Islet precursor cell (in vitro differentiated cells): ENCODE measurements around the gene SDCBP2.
"Not testable (repeated sequence)": the region's sequence is repeated elsewhere in the genome, so short reads cannot be mapped to it uniquely, and the experiment has no call there.

ENCODE experiments used
- DNase-seq: peaks from one replicate; pipeline ENCODE4 v3.0.0-alpha.2; 2018

The SDCBP2 gene

GRCh38 chr20:1357921-1358671 is 29.2 kb upstream of the SDCBP2 start:
- DNase-seq, result no peak

GRCh38 chr20:1353956-1354355 is 25.0 kb upstream of the SDCBP2 start:
- DNase-seq, result no peak

DNA sequence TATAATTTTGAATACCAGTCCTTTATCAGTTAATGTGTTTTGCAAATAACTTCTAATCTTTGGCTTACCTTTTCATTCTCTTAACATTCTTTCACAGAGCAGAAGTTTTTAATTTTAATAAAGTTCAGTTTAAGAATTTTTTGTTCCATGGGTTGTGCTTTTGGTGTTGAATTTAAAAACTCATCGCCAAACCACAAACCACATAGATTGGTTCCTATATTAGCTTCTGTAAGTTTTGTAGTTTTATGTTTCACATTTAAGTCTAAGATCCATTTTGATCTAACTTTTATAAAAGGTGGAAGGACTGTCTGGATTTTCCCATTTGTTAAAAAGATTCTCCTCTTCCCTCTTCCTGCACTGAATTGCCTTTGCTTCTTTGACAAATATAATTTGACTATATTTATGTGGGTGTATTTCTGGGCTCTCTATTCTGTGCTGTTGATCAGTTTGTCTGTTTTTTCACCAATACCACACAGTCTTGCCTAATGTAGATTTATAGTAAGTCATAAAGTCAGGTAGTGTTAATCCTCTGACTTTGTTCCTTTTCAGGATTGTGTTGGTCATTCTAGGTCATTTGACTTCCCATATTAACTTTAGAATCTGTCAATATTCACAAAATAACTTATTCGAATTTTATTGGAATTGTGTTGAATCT is 17.5 kb upstream of the SDCBP2 start:
- DNase-seq, result no peak

- DNase-seq, result no peak
Observed at GRCh38 chr20:1345756-1346093, 16.8 kb upstream of the SDCBP2 start.

GRCh38 chr20:1345030-1345755 is 16.3 kb upstream of the SDCBP2 start:
- DNase-seq, result no peak

- not testable (repeated sequence) for DNase-seq
Observed at GRCh38 chr20:1343446-1344124, 14.6 kb upstream of the SDCBP2 start.

- no peak for DNase-seq
Observed at GRCh38 chr20:1341561-1342265, 12.8 kb upstream of the SDCBP2 start.

DNA sequence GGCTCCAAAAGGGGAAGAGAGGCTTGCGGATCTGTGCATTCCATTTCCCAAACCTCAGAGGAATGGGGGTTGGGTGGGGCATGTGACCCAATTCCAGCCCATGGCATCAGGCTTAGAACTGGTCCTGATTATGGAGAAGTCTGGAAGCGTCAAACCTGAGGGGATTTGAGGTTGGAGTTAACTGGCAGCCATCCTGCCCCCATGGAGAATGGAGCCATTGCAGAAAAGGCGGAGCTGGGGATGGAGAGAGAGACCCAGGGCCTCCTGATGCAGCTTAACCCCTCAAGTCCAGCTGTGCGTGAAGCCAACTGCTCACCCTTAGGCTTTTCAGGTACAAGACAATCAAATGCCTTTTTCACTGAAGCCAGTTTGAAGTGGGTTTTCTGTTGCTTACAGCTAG is 9.9 kb upstream of the SDCBP2 start:
- DNase-seq, result no peak

DNA sequence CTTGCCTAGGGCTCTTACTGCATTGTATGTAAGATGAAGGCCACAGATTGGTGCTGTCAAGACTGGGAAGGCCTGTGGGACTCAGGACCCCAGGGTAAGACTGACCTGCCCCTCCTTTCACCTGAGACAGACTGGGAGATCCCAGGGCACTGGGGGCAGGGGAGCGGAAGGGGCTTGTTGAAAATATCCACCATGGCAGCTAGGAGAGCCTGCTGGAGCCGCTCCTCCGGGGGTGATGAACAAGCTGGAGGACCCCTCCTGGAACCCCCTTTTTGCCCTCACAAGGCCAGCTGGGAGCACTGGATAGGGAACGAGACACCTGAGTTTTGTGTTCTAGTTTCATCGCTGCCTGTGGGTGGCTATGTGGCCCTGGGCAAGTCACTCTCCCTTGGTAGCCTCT is 9.2 kb upstream of the SDCBP2 start:
- DNase-seq, result no peak

GRCh38 chr20:1337441-1337840 is 8.5 kb upstream of the SDCBP2 start:
- DNase-seq, result no peak

DNA sequence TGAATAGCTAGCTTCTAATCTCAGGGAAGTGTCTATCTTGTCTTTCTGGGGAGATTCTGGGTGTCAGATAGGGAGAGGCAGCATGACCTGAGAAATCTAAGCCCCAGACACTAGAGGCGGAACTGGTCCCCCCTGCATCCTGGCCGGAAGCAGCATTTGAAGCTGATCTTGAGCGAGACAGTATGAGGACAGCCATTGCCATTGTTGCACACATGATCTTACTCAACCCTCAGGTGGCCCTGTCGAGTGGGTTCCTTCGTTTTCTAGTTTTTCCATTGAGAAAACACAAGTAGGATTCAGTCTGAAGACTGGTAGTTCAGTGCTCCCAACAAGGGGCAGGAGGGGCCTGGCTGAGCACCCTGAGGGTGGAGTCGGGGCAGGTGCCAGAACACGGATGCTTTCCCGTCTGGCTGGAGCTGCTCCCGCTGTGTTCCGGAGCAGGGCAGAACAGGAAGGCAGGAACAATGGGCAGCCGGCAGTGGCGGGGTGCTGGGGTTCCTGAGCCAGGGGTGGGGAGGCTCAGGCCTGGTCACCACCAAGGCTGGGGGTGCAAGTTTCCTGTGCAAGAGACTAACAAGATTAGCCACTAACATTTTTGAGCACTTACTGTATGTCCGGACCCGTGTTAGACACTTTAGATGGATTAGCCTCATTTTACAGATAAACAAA is 7.9 kb upstream of the SDCBP2 start:
- DNase-seq, result no peak

DNA sequence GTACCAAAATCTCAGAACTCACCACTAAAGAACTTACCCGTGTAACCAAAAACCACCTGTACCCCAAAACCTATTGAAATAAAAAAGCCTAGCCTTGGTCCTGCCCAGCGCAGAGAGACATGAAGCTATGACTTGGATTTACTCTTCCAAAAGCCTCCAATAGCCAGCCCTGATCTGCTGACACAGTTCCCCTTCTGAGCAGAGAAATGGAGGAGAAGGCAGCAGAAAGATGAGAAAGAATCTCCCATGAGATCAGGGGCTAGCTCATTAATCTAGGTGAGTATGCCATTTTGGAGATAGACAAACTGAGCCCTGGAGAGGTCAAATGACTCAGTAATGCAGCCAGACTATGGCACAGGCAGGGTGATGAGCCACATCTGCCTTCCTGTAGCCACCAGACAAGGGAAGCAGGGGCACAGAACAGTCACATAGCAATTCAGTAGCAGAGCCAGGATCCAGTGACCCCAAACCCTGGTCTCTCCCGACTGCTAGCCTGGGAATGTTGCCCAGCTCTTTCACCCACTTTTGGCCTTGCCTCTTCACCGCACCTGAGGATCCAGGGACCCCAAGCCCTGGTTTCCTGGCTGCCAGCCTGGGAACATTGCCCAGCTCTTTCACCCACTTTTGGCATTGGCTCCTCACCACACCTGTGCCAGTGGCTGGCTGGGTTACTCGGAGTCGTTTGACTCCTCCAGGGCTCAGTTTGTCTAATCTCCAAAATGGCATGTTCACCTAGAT is 7.2 kb upstream of the SDCBP2 start:
- DNase-seq, result no peak

DNA sequence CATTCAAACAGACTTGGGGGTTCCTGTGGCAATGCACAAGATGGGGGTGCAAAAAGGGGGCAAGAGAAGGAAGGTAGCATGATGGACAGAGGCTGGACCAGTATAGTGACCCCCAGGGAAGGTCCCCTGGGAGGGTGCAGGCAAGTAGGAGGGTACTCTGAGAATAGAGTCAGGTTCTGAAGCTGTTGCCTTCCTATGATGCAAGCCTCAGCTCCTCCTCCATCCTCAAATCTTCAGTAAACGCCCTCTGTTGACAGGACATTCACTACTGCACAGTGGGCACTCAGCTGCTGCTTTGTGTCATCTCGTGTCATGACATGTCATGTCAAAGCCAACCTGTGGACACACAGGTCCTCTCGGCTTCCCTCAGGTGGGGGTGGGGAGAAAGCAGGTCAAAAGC is 5.8 kb upstream of the SDCBP2 start:
- peak; percentile 63 for DNase-seq

- peak; percentile 22 for DNase-seq
Observed at GRCh38 chr20:1334370-1334731, 5.4 kb upstream of the SDCBP2 start.

GRCh38 chr20:1333462-1334369 is 4.8 kb upstream of the SDCBP2 start:
- DNase-seq, result peak; percentile 29

DNA sequence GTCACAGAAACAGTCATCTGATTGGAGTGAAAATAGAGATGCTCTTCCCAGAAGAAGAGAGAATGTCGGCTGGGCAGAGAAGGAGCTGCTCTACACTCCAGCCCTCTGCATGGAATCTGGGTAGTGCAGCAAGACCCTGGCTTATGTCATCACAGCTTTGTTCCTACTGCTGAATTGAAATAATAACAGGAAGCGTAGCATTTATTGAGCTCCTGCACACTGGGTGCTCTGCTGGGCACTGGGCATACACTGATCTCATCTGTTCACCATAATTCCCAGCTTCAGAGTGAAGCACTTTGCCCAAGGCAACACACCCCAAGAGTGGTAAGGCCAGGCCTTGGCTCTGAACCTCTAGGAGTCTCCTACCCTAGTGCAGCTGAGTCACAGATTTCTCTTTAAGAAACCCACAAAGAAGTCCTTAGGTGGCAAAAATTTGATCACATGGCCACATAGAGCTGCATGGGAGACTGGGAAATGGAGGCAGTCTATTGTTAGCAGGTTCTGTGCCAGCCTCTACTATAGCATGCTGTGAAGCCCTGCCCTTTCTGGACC is 3.9 kb upstream of the SDCBP2 start:
- peak; percentile 38 for DNase-seq

DNA sequence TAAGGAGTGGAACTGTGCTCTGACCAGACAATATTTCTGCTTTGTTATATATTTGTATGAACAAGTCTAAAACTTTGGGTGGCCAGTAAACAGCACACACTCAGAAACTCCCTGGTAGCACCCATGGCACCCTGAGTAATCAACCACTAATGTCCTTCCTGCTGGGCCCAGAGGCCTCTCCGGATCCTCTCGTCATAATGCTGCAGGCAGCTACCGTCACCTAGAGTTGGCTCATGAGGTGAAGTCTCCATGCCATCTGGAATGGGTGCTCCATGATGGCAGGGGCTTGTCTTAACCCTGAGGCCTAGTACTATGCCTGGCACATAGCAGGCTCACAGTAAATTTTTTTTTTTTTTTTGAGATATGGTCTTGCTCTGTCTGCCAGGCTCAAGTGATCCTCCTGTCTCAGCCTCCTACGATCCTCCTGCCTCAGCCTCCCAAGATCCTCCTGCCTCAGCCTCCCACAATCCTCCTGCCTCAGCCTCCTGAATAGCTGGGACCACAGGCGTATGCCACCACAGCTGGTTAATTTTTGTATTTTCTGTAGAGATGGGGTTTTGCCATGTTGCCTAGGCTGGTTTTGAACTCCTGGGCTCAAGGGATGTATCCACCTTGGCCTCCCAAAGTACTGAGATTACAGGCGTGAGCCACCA is 3.0 kb upstream of the SDCBP2 start:
- DNase-seq, result no peak

DNA sequence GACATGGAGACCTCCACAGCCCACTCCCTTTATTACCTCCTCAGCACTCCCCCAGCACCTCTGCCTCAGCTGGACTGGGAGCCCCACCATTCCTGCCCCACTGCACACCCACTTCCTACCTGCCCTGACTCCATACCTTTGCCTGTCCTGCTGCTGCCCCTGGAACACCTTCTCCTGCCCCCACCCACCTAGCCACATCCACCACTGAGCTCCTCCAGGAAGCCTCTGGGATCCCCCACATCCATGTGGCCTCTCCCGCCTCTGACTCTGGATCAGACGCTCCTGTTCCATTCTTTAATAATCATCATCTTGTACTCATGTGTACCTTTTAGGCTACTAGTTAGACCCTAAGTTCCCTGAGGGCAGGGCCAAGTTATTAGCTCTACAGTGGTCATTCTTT is 2.2 kb upstream of the SDCBP2 start:
- peak; percentile 29 for DNase-seq

DNA sequence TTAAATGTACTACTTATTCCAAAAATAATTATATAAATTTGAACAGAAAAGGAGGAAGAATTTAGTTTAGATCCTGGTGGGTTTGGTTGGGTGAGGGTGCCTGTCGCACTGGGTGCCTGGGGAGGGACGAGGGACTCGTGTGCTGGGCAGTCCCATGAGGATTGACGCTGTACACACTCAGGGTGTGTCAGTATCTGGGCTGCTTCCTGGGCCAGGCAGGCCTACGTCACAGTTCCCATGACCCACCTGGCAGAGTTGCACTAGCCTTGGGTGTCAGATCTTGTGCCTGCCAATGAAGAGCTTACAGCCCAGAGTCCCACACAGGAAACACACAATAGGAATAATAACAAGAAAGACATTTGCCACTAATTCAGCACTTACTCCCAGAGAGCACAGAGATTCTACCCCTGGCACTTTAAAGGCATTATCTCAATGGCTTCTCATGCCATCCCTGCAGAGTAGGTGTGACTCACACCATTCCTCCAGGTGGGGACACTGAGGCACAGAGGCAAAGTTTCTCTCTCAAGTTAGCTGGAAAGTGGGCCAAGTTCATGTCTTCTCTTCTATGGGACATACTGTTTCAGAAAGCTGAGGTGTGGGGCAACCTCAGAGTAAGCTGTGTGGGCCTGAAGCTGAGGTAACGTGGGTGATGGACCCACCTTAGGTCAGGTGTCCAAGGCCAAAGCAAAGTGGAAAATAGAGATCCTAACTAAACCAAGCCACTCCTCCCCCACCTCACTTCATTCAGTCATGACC is 1.3 kb upstream of the SDCBP2 start:
- DNase-seq, result peak; percentile 28
